Fibroblast of skin of scalp (primary cell): ENCODE measurements around the gene ACBD3.

Source experiments
- DNase-seq: peaks from one replicate; pipeline ENCODE4 v3.0.0-alpha.2; 2013

Gene ACBD3

GRCh38 chr1:226201029-226201593 lies 14.6 kb upstream of the ACBD3 start:
- no peak for DNase-seq

- DNase-seq = no peak
These were observed 13.4 kb upstream of the ACBD3 start for GRCh38 chr1:226199971-226200370.

GRCh38 chr1:226195144-226195543 lies 8.6 kb upstream of the ACBD3 start:
- no peak for DNase-seq

GRCh38 chr1:226187380-226187779 lies 839 bp upstream of the ACBD3 start:
- DNase-seq = no peak

- DNase-seq = no peak
These were observed 430 bp upstream of the ACBD3 start for GRCh38 chr1:226187019-226187322.

GRCh38 chr1:226185141-226186036 lies 1.2 kb downstream of the ACBD3 start:
- DNase-seq = peak; percentile 18

GRCh38 chr1:226181996-226182714 lies 4.4 kb downstream of the ACBD3 start:
- DNase-seq = peak; percentile 59

GRCh38 chr1:226176870-226177269 lies 9.7 kb downstream of the ACBD3 start:
- no peak for DNase-seq

- no peak for DNase-seq
These were observed 14.0 kb downstream of the ACBD3 start for GRCh38 chr1:226172589-226172988.

- DNase-seq = no peak
These were observed 20.2 kb downstream of the ACBD3 start for GRCh38 chr1:226166341-226166740.

- no peak for DNase-seq
These were observed 22.4 kb downstream of the ACBD3 start for GRCh38 chr1:226164154-226164553.

GRCh38 chr1:226162898-226163297 lies 23.6 kb downstream of the ACBD3 start:
- no peak for DNase-seq

- DNase-seq = no peak
These were observed 27.6 kb downstream of the ACBD3 start for GRCh38 chr1:226158983-226159382.

- no peak for DNase-seq
These were observed 28.1 kb downstream of the ACBD3 start for GRCh38 chr1:226158457-226158856.

- DNase-seq = no peak
These were observed 28.7 kb downstream of the ACBD3 start for GRCh38 chr1:226157761-226158316.

GRCh38 chr1:226154593-226154992 lies 31.9 kb downstream of the ACBD3 start:
- no peak for DNase-seq

- peak; percentile 14 for DNase-seq
These were observed 36.7 kb downstream of the ACBD3 start for GRCh38 chr1:226149806-226150205.

GRCh38 chr1:226148121-226148648 lies 38.4 kb downstream of the ACBD3 start:
- no peak for DNase-seq

- DNase-seq = no peak
These were observed 42.5 kb downstream of the ACBD3 start for GRCh38 chr1:226144045-226144444.

- DNase-seq = no peak
These were observed 50.8 kb downstream of the ACBD3 start for GRCh38 chr1:226135709-226136108.

GRCh38 chr1:226135059-226135651 lies 51.4 kb downstream of the ACBD3 start:
- DNase-seq = no peak

GRCh38 chr1:226134170-226135058 lies 52.1 kb downstream of the ACBD3 start:
- no peak for DNase-seq
